ENCODE measurements around the gene CRAMP1. TPM values are rescaled to one million over a fixed set of nuclear protein-coding genes. Genes with fewer than 3 reads are reported as not detected.

The CRAMP1 gene
- total RNA-seq, 1 donor from 2014 or later, result 22.4 TPM

DNA sequence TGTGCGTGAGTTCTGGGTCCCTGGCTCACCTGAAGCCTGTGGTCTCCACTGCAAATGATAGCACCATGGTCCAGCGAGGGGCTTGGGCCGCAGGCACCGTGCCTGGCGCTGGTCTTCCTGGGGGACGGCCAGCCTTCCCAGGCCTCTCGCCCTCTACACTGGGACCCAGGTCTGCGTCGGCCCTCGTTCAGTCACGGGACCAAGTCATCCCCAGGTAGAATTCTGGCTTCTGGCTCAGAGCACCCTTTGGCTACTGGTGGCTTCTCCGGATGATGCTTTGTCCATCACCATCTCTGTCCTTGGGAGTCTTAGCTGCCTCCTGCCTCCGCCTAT is 20.4 kb downstream of the CRAMP1 start:
- Mint-ChIP-seq H3K27ac (no peak overlapping the region), H3K27me3 (no peaks in the 10 kb centered on the region), H3K36me3 (ENCODE audit: low read depth) (peaks cover 67% of the 10 kb centered on the region), H3K4me3 (no peak overlapping the region), H3K4me1 (peaks cover 6% of the 10 kb centered on the region), H3K9me3 (no peaks in the 10 kb centered on the region)
- ATAC-seq (ENCODE audit: low read depth) (no peak), DNase-seq (no peak)
- TF ChIP-seq, protein P1, sequence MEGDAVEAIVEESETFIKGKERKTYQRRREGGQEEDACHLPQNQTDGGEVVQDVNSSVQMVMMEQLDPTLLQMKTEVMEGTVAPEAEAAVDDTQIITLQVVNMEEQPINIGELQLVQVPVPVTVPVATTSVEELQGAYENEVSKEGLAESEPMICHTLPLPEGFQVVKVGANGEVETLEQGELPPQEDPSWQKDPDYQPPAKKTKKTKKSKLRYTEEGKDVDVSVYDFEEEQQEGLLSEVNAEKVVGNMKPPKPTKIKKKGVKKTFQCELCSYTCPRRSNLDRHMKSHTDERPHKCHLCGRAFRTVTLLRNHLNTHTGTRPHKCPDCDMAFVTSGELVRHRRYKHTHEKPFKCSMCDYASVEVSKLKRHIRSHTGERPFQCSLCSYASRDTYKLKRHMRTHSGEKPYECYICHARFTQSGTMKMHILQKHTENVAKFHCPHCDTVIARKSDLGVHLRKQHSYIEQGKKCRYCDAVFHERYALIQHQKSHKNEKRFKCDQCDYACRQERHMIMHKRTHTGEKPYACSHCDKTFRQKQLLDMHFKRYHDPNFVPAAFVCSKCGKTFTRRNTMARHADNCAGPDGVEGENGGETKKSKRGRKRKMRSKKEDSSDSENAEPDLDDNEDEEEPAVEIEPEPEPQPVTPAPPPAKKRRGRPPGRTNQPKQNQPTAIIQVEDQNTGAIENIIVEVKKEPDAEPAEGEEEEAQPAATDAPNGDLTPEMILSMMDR (IDR thresholded peaks at IDR 0.05), result no peak
- intact Hi-C loops (cut with micrococcal nuclease), result no loop called here
- POLR2A ChIA-PET, result no interaction called here
- CTCF ChIA-PET, result no interaction called here

DNA sequence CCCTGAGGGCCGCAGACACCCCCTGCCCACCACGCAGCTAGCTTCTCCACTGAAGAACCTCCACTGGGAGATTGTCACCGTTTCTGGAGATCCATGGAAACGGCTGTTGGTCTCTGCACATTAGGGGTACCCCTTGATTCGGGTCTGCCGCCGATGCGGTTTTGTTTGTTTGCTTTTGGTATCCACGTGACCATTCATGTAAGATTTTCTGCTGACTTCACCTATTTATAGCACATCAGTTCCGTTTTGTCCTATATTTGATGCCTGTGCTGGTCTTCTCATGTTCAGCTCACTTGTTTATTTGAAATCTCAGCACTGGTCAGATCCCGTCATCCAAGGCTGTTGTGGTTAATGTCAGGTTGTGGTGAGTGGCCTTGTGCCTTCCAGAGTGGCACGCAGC is 21.1 kb downstream of the CRAMP1 start:
- Mint-ChIP-seq H3K27me3 (no peaks in the 10 kb centered on the region), H3K4me1 (peaks cover 6% of the 10 kb centered on the region), H3K4me3 (no peak overlapping the region), H3K9me3 (no peaks in the 10 kb centered on the region), H3K27ac (no peak overlapping the region), H3K36me3 (ENCODE audit: low read depth) (peaks cover 69% of the 10 kb centered on the region)
- ATAC-seq (ENCODE audit: low read depth) (no peak), DNase-seq (no peak)
- TF ChIP-seq, protein P1 (IDR thresholded peaks at IDR 0.05), result no peak
- POLR2A ChIA-PET, result interaction anchor here (0.7 kb wide), 1 partner anchor 13 kb away, joined by 3 read pairs; no protein-coding TSS in a partner anchor
- intact Hi-C loops (cut with micrococcal nuclease), result no loop called here
- CTCF ChIA-PET, result no interaction called here

DNA sequence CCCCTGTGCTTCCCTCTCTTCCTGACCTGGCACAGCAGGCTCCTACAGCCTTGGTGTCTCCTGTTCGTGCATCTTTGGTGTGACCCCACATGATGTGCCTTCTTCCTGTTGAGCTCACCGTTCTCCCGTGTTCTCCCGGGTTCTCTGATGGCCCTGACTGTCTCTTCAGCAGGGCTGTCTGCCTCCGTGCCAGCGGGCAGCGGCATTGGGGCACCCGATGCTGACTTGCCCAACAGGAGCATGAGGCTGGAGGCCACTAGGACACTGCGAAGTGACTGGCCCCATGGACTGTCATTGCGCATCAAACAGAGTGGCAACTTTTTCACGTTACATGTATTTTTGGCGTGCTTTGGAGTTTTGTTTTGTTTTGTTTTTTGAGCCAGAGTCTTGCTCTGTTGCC is 22.4 kb downstream of the CRAMP1 start:
- Mint-ChIP-seq H3K36me3 (ENCODE audit: low read depth) (peaks cover 74% of the 10 kb centered on the region), H3K9me3 (no peaks in the 10 kb centered on the region), H3K4me1 (peaks cover 2% of the 10 kb centered on the region), H3K4me3 (no peak overlapping the region), H3K27me3 (no peaks in the 10 kb centered on the region), H3K27ac (no peak overlapping the region)
- intact Hi-C loops (cut with micrococcal nuclease), result no loop called here
- CTCF ChIA-PET, result no interaction called here
- ATAC-seq (ENCODE audit: low read depth) (no peak), DNase-seq (no peak)
- POLR2A ChIA-PET, result no interaction called here
- TF ChIP-seq, protein P1 (IDR thresholded peaks at IDR 0.05), result no peak

DNA sequence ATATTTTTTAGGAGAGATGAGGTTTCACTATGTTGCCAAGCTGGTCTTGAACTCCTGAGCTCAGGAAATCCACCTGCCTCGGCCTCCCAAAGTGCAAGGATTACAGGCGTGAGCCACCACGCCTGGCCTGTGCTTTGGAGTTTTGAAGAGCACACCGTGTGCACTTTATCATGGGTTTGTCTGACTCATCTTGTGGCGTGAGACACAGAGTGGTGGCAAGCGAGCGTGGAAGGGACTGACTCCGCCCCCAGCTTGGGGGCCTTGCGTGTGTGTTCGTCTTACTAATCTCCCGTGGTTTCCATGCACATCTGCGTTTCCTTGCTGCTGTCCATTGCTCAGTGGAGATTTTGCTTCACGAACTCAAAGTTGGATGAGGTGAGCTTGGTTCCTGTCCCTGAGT is 22.9 kb downstream of the CRAMP1 start:
- POLR2A ChIA-PET, result no interaction called here
- Mint-ChIP-seq H3K27me3 (no peaks in the 10 kb centered on the region), H3K36me3 (ENCODE audit: low read depth) (peaks cover 77% of the 10 kb centered on the region), H3K27ac (no peak overlapping the region), H3K9me3 (no peaks in the 10 kb centered on the region), H3K4me1 (peaks cover 2% of the 10 kb centered on the region), H3K4me3 (no peak overlapping the region)
- DNase-seq (no peak), ATAC-seq (ENCODE audit: low read depth) (no peak)
- intact Hi-C loops (cut with micrococcal nuclease), result no loop called here
- TF ChIP-seq, protein P1 (IDR thresholded peaks at IDR 0.05), result no peak
- CTCF ChIA-PET, result no interaction called here

DNA sequence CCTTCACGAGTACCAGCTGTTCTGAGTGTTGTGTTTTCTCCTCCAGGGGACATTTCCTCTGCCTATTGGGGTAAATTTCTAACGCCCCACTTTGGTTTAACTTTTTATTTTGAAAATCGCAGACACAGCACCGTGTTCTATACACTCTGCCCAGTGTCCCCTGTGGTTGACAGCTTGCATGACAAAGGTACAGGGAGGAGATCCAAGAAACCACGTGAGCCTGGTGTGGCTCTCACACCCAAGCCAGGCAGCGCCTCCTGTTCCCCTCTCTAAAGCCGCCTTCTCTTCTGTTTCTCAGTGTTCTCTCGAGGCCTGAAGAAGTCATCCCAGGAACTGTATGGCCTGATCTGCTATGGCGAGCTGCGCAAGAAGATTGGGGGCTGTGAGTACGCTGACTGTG is 25.4 kb downstream of the CRAMP1 start:
- Mint-ChIP-seq H3K4me1 (no peaks in the 10 kb centered on the region), H3K4me3 (no peak overlapping the region), H3K36me3 (ENCODE audit: low read depth) (peaks cover 80% of the 10 kb centered on the region), H3K27me3 (no peaks in the 10 kb centered on the region), H3K9me3 (no peaks in the 10 kb centered on the region), H3K27ac (no peak overlapping the region)
- TF ChIP-seq, protein P1 (IDR thresholded peaks at IDR 0.05), result no peak
- POLR2A ChIA-PET, result no interaction called here
- CTCF ChIA-PET, result no interaction called here
- intact Hi-C loops (cut with micrococcal nuclease), result no loop called here
- DNase-seq (no peak), ATAC-seq (ENCODE audit: low read depth) (no peak)

All from activated B cell treated with CpG ODN at 0.5 μM for 24 hours (primary cell).